ENCODE results near the gene SASS6.

GRCh38 chr1:100145116-100145515 lies 12.4 kb upstream of the SASS6 start:
- no peak for TF ChIP-seq CTCF (conservative IDR thresholded peaks at IDR 0.05; ENCODE audit: low read depth, low read length)
- no peak for TF ChIP-seq EZH2 (IDR thresholded peaks at IDR 0.05; ENCODE audit: low read length, unreplicated experiment)
- no peak for TF ChIP-seq EZH2phosphoT487 (IDR thresholded peaks at IDR 0.05; ENCODE audit: borderline replicate concordance, low read length)
